ENCODE measurements around the gene HELZ2. TPM values are rescaled to one million over a fixed set of nuclear protein-coding genes. Genes with fewer than 3 reads are reported as not detected.
A peak's percentile ranks its signal among the peaks of the same experiment; 100 is the strongest.

HELZ2 gene
- total RNA-seq, 3 donors from 2014 or later, result 35.4 to 49.3 (median 36.2) TPM

- ATAC-seq (no peak), DNase-seq (peak in 1 of 3 donors; percentile 24)
- H3K4me3 ChIP-seq, result no peak overlapping the region
- H3K9me3 ChIP-seq, result no peaks in the 10 kb centered on the region
- H3K36me3 ChIP-seq (ENCODE audit: low read depth), result no peaks in the 10 kb centered on the region
- intact Hi-C loops (cut with DNase I, micrococcal nuclease), result no loop called here
- no peaks in the 10 kb centered on the region for H3K4me1 ChIP-seq (ENCODE audit: low read depth)
- TF ChIP-seq CTCF (IDR thresholded peaks at IDR 0.05), result no peak
Observed at GRCh38 chr20:63599396-63600050, 25.5 kb upstream of the HELZ2 start.

DNA sequence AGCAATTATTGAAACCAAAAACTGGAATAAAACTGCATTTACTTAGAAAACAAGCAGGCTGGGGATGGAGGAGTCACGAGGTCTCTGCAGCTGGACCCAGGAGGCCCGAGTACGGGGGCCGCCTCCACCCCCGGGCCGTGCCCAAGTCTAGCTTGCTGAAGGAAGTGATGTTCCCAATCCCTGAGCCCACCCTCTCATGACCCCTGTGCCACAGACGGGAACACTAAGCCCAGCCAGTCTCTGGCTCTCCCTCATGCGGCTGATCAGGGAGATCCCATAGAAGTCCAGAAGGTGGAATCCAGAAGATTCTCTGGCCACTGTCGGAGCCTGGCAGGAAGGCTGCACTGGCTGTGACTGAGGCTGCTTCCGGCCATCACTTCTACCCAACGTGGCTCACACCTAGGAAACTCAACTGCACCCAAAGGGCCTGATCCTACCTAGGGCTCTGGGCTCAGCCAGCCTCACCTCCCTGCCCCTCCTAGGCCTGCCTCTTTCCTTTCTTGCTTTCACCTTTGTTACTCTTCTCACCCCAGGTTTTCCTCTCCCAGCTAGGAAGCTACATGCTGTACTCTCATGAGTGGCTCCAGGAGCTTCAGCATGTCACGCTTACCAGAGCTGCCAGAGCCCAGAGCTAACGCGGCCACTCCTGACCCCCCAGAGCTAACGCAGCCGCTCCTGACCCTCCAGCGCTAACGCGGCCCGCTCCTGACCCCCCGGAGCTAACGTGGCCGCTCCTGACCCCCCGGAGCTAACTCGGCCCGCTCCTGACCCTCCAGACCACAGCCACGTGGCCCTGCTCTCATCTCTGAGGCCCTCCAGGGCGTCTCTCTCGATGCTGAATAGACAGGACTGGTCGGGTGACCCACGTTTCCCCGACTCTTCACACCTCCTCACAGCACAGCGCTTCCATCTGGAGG, 24.7 kb upstream of the HELZ2 start:
- ATAC-seq, result no peak
- H3K4me3 ChIP-seq, result no peak overlapping the region
- DNase-seq, result peak in 1 of 3 donors; percentile 33
- no peak for TF ChIP-seq CTCF (IDR thresholded peaks at IDR 0.05)
- intact Hi-C loops (cut with DNase I, micrococcal nuclease), result no loop called here
- H3K9me3 ChIP-seq, result no peaks in the 10 kb centered on the region
- H3K4me1 ChIP-seq (ENCODE audit: low read depth), result no peaks in the 10 kb centered on the region
- no peaks in the 10 kb centered on the region for H3K36me3 ChIP-seq (ENCODE audit: low read depth)

DNA sequence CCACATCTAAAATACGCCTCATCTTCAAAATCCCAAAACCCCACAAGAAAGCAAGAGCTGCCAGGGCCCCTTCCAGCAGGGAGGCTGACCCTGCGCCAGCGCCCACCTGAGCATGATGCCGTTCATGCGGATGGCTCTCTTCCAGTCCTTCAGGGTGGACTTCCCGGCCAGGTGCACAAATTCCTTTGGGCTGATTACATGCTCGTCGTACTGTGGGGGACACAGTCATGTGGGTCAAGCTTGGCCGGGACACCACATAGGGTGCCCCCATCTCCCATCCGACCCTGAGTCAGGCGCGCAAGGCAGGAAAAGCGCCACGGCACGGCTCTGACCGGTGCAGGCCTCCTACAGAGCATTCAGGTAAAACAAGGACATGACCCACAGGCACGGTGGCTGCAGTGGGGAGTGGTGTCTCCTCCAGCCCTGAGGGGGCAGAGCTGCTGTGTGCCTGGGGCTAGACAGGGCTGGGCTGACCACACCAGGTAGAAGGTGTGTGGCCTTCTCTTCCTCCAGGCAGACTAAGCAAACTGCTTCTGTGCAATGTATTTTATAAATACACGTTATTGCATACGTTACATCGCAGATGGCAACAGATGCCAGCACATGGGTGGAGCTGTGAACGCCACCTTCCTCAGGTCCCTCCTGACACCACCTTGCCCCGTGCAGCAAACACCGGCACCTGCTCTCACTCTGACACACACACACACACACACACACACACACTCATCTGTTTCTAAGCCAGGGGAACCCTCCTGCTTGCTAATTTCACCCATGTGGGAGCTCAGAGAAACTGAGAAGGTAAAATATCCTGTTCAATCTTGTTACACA, 23.8 kb upstream of the HELZ2 start:
- intact Hi-C loops (cut with DNase I, micrococcal nuclease), result no loop called here
- TF ChIP-seq CTCF (IDR thresholded peaks at IDR 0.05), result no peak
- H3K4me3 ChIP-seq, result no peak overlapping the region
- peak in 1 of 3 donors; percentile 31 for DNase-seq
- H3K4me1 ChIP-seq (ENCODE audit: low read depth), result no peaks in the 10 kb centered on the region
- H3K9me3 ChIP-seq, result no peaks in the 10 kb centered on the region
- no peak for ATAC-seq
- no peaks in the 10 kb centered on the region for H3K36me3 ChIP-seq (ENCODE audit: low read depth)

DNA sequence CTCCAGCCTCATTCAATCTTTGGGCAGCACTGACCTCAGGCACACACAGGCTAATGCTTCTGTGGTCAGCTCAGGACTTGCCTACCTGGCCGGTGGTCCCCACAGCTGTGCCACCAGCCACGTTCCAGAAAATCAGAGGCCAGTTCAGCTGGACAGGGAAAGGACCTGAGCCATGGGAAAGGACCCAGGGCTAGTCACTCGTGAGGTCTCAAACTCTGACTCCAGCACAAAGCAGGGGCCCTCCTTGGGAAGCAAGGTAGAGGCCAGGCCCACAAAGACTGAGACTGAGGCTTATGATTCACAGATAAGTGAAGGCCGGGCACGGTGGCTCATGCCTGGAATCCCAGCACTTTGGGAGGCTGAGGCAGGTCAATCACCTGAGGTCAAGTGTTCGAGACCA, 22.4 kb upstream of the HELZ2 start:
- TF ChIP-seq CTCF (IDR thresholded peaks at IDR 0.05), result no peak
- H3K4me3 ChIP-seq, result no peak overlapping the region
- H3K9me3 ChIP-seq, result no peaks in the 10 kb centered on the region
- no peak for ATAC-seq
- peaks cover 3% of the 10 kb centered on the region for H3K36me3 ChIP-seq (ENCODE audit: low read depth)
- DNase-seq, result peak in 1 of 3 donors; percentile 24
- intact Hi-C loops (cut with DNase I, micrococcal nuclease), result no loop called here
- no peaks in the 10 kb centered on the region for H3K4me1 ChIP-seq (ENCODE audit: low read depth)

DNA sequence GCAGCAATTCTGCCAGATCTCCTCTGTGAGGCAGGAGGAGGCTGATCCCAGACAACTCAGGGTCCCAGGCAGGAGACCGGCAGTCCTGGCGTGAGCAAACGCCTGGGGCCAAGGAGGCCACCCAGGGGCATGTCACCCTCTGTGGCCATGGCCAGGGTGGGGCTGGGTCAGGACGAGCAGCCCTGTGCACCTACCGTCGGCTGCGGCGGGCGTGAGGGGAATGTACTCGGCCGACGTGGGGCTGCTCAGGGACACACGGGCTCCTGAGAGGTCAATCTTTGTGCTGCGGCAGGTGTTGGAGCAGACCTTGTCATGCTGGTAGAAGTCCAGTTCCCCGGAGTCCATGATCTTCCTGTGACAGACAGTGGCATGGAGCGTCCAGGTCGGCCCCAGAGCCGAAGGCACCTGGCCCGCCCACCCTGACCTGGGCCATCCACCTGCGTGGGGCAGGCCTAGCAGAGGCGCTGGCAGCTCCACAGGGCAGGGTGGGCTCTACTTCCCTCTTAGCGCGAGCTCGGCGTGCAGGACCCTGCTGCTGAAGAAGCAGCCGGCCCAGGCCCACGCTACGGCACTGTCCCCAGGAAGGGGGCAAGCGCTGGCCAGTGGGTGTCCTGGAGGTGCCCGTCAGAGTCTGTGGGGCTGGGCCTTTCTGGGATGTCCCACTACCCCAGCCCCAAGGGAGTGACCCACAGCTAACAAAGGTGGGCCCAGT, 21.5 kb upstream of the HELZ2 start:
- peak in 1 of 3 donors; percentile 29 for DNase-seq
- intact Hi-C loops (cut with DNase I, micrococcal nuclease), result no loop called here
- no peak overlapping the region for H3K4me3 ChIP-seq
- H3K9me3 ChIP-seq, result no peaks in the 10 kb centered on the region
- no peak for TF ChIP-seq CTCF (IDR thresholded peaks at IDR 0.05)
- H3K4me1 ChIP-seq (ENCODE audit: low read depth), result no peaks in the 10 kb centered on the region
- ATAC-seq, result peak; percentile 7
- peaks cover 3% of the 10 kb centered on the region for H3K36me3 ChIP-seq (ENCODE audit: low read depth)

All from mucosa of descending colon (tissue), 3 donors.